Keratinocyte (primary cell): ENCODE results near the gene IL1RAP. TPM values are rescaled to one million over a fixed set of nuclear protein-coding genes. Genes with fewer than 3 reads are reported as not detected.

Source experiments
- DNase-seq: peaks from one replicate; pipeline ENCODE4 v3.0.0-alpha.2; 2011; ENCODE audit warnings: low read depth, missing footprints, low spot score
- FAIRE-seq: peaks from 2 replicates; lab custom pipeline; 2011; peaks lifted over from hg19 to GRCh38; lab: Jason Lieb, UNC
- H2AFZ ChIP-seq: 2 replicates; pipeline ENCODE4 v1.6.0; 2012; ENCODE audit warnings: low read length, control low read depth, inconsistent platforms; ENCODE audit not compliant: control insufficient read depth
- H3K27ac ChIP-seq: 2 replicates; pipeline ENCODE4 v1.5.1; 2011; ENCODE audit warnings: low read length; ENCODE audit not compliant: control insufficient read depth, insufficient read depth
- H3K27me3 ChIP-seq: 3 replicates; pipeline ENCODE4 v1.6.0; 2011; ENCODE audit warnings: low read length; ENCODE audit not compliant: control insufficient read depth, insufficient read depth; ENCODE audit errors: extremely low read depth
- H3K36me3 ChIP-seq, 2 experiments: 2 replicates in 1 of 2; 3 replicates in 1 of 2; pipeline ENCODE4 v1.5.1; 2011; ENCODE audit warnings: low read length in 2 of 2, mild to moderate bottlenecking in 1 of 2; ENCODE audit not compliant: control insufficient read depth in 2 of 2, insufficient read depth in 2 of 2; ENCODE audit errors: extremely low read depth in 1 of 2
- H3K4me1 ChIP-seq: 3 replicates; pipeline ENCODE4 v1.5.1; 2011; ENCODE audit warnings: low read length; ENCODE audit not compliant: control insufficient read depth, insufficient read depth; ENCODE audit errors: extremely low read depth
- H3K4me2 ChIP-seq: 3 replicates; pipeline ENCODE4 v1.6.0; 2011; ENCODE audit warnings: low read depth, low read length; ENCODE audit not compliant: control insufficient read depth, insufficient read depth; ENCODE audit errors: extremely low read depth
- H3K4me3 ChIP-seq, 3 experiments: fragments of 200-600 bp in 1 of 3; sonication (generic) in 1 of 3; 2 replicates in 2 of 3; 3 replicates in 1 of 3; pipeline ENCODE4 v1.5.1; 2011 to 2016; ENCODE audit warnings: low read length in 3 of 3, mild to moderate bottlenecking in 3 of 3, control low read depth in 2 of 3, inconsistent platforms in 1 of 3, low read depth in 1 of 3, mixed read lengths in 1 of 3, mixed run types in 1 of 3, moderate library complexity in 1 of 3; ENCODE audit not compliant: control insufficient read depth in 2 of 3, insufficient read depth in 2 of 3; ENCODE audit errors: extremely low read depth in 1 of 3
- H3K79me2 ChIP-seq: 2 replicates; pipeline ENCODE4 v1.6.0; 2012; ENCODE audit warnings: low read length; ENCODE audit not compliant: control insufficient read depth, insufficient read depth
- H3K9ac ChIP-seq: 3 replicates; pipeline ENCODE4 v1.6.0; 2011; ENCODE audit warnings: low read length; ENCODE audit not compliant: control insufficient read depth, insufficient read depth; ENCODE audit errors: extremely low read depth
- H3K9me1 ChIP-seq: 3 replicates; pipeline ENCODE4 v1.6.0; 2011; ENCODE audit warnings: low read length; ENCODE audit not compliant: control insufficient read depth, insufficient read depth; ENCODE audit errors: extremely low read depth
- H3K9me3 ChIP-seq: 2 replicates; pipeline ENCODE4 v1.5.1; 2012; ENCODE audit warnings: low read depth, low read length; ENCODE audit not compliant: control insufficient read depth
- H4K20me1 ChIP-seq: 3 replicates; pipeline ENCODE4 v1.6.0; 2011; ENCODE audit warnings: low read length; ENCODE audit not compliant: control insufficient read depth, insufficient read depth; ENCODE audit errors: extremely low read depth
- CTCF ChIP-seq, 3 experiments: IDR thresholded peaks in 1 of 3; conservative IDR thresholded peaks in 1 of 3; optimal IDR thresholded peaks in 1 of 3; 2 replicates in 2 of 3; 3 replicates in 1 of 3; pipeline versions ENCODE3 to v1.5.1; 2011; ENCODE audit warnings: low read length in 3 of 3, mild to moderate bottlenecking in 3 of 3, moderate library complexity in 2 of 3, control low read depth in 1 of 3, inconsistent platforms in 1 of 3; ENCODE audit not compliant: insufficient read depth in 2 of 3; ENCODE audit errors: extremely low read depth in 1 of 3
- EZH2 ChIP-seq: IDR thresholded peaks from one replicate; pipeline ENCODE4 v1.6.1; 2012; ENCODE audit warnings: inconsistent platforms, mild to moderate bottlenecking, low read length, moderate library complexity
- dilution Hi-C: fragments of 300-500 bp; cut with MboI; formaldehyde crosslinking; loops from one replicate; pipeline ENCODE4 v1.7.0; 2020; ENCODE audit warnings: low sequenced_read_pairs; ENCODE audit not compliant: extremely low pct_ligation_motif_present
- polyA plus RNA-seq, 5 experiments: library from polyadenylated mRNA; depleted of rRNA in 3 of 5; stranded (reverse) in 3 of 5; stranded (forward) in 1 of 5; unstranded in 1 of 5; fragments of >200 nt; gene quantifications; 1 replicate in 1 of 5; 2 replicates in 3 of 5; 3 replicates in 1 of 5; pipeline versions ENCODE4 v1.2.1 to v1.2.3, GENCODE V29; 2011 to 2012; ENCODE audit warnings: missing spikeins in 2 of 5, low read depth in 1 of 5, low replicate concordance in 1 of 5

IL1RAP gene
- polyA plus RNA-seq, 1 donor (not counting 4 experiments of a cell fraction or from before 2014, with no cell fraction given), result 69.7 TPM

GRCh38 chr3:190498293-190498692, 15.6 kb upstream of the IL1RAP start:
- H4K20me1 ChIP-seq, result no peaks in the 10 kb centered on the region
- H3K4me1 ChIP-seq, result no peaks in the 10 kb centered on the region
- H3K4me3 ChIP-seq, result no peak overlapping the region
- no peak overlapping the region for H3K27ac ChIP-seq
- DNase-seq (no peak), FAIRE-seq (no peak)
- H2AFZ ChIP-seq, result no peak overlapping the region
- no peaks in the 10 kb centered on the region for H3K36me3 ChIP-seq
- no peaks in the 10 kb centered on the region for H3K9me3 ChIP-seq
- no peak overlapping the region for H3K9ac ChIP-seq
- H3K4me2 ChIP-seq, result no peak overlapping the region
- dilution Hi-C loops, result no loop called here
- no peaks in the 10 kb centered on the region for H3K27me3 ChIP-seq
- H3K79me2 ChIP-seq, result no peaks in the 10 kb centered on the region
- H3K9me1 ChIP-seq, result no peaks in the 10 kb centered on the region
- TF ChIP-seq CTCF (optimal IDR thresholded peaks at IDR 0.05 in 1 of 3, IDR thresholded peaks at IDR 0.05 in 1 of 3, conservative IDR thresholded peaks at IDR 0.05 in 1 of 3; ENCODE audit: extremely low read depth in 1 of 3, insufficient read depth in 2 of 3, low read length in 3 of 3), result no peak

- FAIRE-seq (no peak), DNase-seq (no peak)
- Histone ChIP-seq H4K20me1 (no peaks in the 10 kb centered on the region), H2AFZ (no peak overlapping the region), H3K9me1 (no peaks in the 10 kb centered on the region), H3K4me2 (no peak overlapping the region), H3K36me3 (no peaks in the 10 kb centered on the region), H3K9me3 (no peaks in the 10 kb centered on the region), H3K79me2 (no peaks in the 10 kb centered on the region), H3K9ac (no peak overlapping the region), H3K27ac (no peak overlapping the region), H3K27me3 (no peaks in the 10 kb centered on the region), H3K4me1 (no peaks in the 10 kb centered on the region), H3K4me3 (no peak overlapping the region)
- dilution Hi-C loops, result no loop called here
- TF ChIP-seq CTCF (optimal IDR thresholded peaks at IDR 0.05 in 1 of 3, IDR thresholded peaks at IDR 0.05 in 1 of 3, conservative IDR thresholded peaks at IDR 0.05 in 1 of 3; ENCODE audit: extremely low read depth in 1 of 3, insufficient read depth in 2 of 3, low read length in 3 of 3), result no peak
- TF ChIP-seq EZH2, result no peak
Measured at GRCh38 chr3:190499122-190499521, 14.8 kb upstream of the IL1RAP start.
